ENCODE results near the gene GRAMD4. TPM values are rescaled to one million over a fixed set of nuclear protein-coding genes. Genes with fewer than 3 reads are reported as not detected.

The GRAMD4 gene
- total RNA-seq, 3 donors from 2014 or later: 28.4 to 85.6 (median 61.0) TPM

DNA sequence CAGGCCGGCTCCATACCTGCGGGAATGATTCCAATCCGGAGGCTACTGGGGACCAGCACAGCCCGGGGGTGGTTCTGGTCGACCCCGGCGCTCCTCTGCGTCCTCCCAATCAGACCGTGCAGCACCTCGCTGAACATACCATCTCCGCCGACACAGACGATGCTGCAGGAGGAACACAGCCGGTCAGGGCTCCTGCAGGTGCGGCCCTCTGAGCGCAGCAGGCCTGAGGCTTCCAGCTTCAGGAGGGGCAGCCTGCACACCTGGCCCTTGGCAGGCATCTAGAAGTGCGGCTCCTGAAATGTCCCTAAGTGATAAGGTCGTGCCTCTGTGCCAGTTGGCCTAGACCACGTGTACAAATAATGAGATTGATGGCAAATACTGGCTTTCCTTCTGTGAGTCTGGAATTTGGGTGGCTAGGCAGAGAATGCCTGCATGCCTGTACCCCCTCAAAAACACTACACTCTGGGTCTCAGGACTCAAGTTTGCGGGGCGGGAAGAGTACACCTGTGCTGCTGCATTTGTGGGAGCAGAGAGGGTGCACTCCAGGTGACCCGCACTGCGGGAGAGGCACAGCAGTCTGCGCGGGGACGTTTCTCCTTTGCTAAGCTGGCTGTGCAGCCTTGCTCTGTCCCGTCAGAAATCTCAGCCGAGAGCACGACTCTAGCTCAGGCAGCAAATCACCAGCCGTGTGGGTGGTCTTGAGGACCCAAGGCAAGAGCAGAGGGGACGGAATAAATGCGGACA, 87.8 kb downstream of the GRAMD4 start:
- no peak overlapping the region for H3K4me3 ChIP-seq
- DNase-seq (ENCODE audit: low spot score in 2 of 2): no peak
- H3K27me3 ChIP-seq: no peaks in the 10 kb centered on the region
- no peaks in the 10 kb centered on the region for H3K4me1 ChIP-seq
- no peak for TF ChIP-seq POLR2AphosphoS5 (IDR thresholded peaks at IDR 0.05)
- TF ChIP-seq, protein P1, sequence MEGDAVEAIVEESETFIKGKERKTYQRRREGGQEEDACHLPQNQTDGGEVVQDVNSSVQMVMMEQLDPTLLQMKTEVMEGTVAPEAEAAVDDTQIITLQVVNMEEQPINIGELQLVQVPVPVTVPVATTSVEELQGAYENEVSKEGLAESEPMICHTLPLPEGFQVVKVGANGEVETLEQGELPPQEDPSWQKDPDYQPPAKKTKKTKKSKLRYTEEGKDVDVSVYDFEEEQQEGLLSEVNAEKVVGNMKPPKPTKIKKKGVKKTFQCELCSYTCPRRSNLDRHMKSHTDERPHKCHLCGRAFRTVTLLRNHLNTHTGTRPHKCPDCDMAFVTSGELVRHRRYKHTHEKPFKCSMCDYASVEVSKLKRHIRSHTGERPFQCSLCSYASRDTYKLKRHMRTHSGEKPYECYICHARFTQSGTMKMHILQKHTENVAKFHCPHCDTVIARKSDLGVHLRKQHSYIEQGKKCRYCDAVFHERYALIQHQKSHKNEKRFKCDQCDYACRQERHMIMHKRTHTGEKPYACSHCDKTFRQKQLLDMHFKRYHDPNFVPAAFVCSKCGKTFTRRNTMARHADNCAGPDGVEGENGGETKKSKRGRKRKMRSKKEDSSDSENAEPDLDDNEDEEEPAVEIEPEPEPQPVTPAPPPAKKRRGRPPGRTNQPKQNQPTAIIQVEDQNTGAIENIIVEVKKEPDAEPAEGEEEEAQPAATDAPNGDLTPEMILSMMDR (IDR thresholded peaks at IDR 0.05): no peak
- TF ChIP-seq POLR2A (IDR thresholded peaks at IDR 0.05): no peak
- H3K27ac ChIP-seq: no peak overlapping the region
- intact Hi-C loops (cut with DNase I; ENCODE audit: low total_unique reads): no loop called here
- H3K36me3 ChIP-seq: no peaks in the 10 kb centered on the region
- H3K9me3 ChIP-seq: no peaks in the 10 kb centered on the region

DNA sequence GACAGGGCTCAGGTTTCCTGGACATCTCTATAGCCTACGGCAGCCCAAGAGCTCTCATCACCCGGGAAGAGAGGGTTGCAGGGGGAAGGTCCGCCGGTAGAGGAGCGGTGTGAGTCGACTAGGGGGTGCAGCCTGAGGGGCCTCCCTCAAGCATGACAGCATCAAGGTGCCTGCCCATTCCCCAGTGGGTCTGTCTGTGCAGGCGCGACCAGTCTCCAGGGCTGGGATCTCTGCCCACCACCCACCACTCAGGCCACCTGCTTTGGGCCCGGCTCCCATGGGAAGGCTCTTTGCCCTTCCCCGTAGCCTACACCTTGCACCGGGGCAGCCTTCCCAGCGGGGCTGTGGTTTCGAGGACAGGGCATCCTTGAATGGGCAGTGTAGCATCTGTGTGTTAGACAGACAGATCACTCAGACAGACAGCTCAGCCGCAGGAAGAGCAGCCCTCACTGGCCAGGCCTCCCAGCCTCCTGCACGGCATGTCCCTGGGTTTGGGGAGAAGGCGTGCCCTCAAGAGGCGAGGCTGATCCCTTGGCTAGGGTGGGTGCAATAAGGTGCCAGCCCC, 88.7 kb downstream of the GRAMD4 start:
- Histone ChIP-seq H3K36me3 (no peaks in the 10 kb centered on the region), H3K9me3 (no peaks in the 10 kb centered on the region), H3K27ac (no peak overlapping the region), H3K4me1 (no peaks in the 10 kb centered on the region), H3K27me3 (no peaks in the 10 kb centered on the region), H3K4me3 (no peak overlapping the region)
- no peak for DNase-seq (ENCODE audit: low spot score in 2 of 2)
- TF ChIP-seq POLR2AphosphoS5 (IDR thresholded peaks at IDR 0.05) (no peak), POLR2A (IDR thresholded peaks at IDR 0.05) (no peak)
- TF ChIP-seq, protein P1 (IDR thresholded peaks at IDR 0.05): no peak
- intact Hi-C loops (cut with DNase I; ENCODE audit: low total_unique reads): no loop called here

DNA sequence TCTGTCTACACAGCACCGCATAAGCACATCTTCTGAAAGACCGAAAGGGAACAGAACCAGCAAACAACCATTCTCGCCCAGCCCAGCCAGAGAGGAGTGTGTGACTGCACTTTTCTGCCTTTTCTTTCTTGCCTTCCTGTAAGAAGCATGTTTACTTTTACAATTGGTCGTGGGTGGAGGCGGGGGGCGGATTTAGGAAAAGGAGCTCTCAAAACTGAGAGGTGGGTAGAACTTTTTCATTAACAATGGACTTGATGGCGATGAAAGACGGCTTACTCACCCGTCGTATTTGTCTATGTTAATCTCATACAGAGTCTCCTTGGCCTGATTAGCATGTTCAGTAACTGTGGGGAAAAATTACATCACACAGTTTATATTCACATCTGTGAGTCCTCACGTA, 90.6 kb downstream of the GRAMD4 start:
- no peaks in the 10 kb centered on the region for H3K27me3 ChIP-seq
- intact Hi-C loops (cut with DNase I; ENCODE audit: low total_unique reads): no loop called here
- H3K27ac ChIP-seq: no peak overlapping the region
- DNase-seq (ENCODE audit: low spot score in 2 of 2): no peak
- H3K36me3 ChIP-seq: no peaks in the 10 kb centered on the region
- no peaks in the 10 kb centered on the region for H3K4me1 ChIP-seq
- no peak overlapping the region for H3K4me3 ChIP-seq
- TF ChIP-seq, protein P1 (IDR thresholded peaks at IDR 0.05): no peak
- no peak for TF ChIP-seq POLR2A (IDR thresholded peaks at IDR 0.05)
- no peak for TF ChIP-seq POLR2AphosphoS5 (IDR thresholded peaks at IDR 0.05)
- no peaks in the 10 kb centered on the region for H3K9me3 ChIP-seq

DNA sequence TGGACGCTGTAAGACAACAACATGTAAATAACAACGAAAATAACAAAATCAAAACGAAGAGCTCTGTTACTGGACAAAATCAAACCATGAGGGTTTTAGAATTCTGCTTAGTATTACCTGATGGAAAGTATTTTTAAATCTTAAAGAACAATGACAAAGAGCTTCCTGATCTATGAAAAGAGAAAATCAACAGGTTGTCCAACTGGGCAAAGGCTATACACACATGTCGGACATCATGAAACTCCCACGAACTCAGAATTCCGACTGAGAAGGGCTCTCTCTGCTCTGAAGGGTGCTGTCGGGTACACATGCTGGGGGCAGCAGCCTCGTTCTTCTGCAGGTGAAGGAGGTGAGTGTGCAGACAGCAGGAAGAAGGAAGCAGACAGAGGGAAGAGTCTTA, 92.1 kb downstream of the GRAMD4 start:
- TF ChIP-seq, protein P1 (IDR thresholded peaks at IDR 0.05): no peak
- no peak for TF ChIP-seq POLR2AphosphoS5 (IDR thresholded peaks at IDR 0.05)
- no peak for TF ChIP-seq POLR2A (IDR thresholded peaks at IDR 0.05)
- H3K27me3 ChIP-seq: no peaks in the 10 kb centered on the region
- intact Hi-C loops (cut with DNase I; ENCODE audit: low total_unique reads): no loop called here
- H3K36me3 ChIP-seq: no peaks in the 10 kb centered on the region
- no peaks in the 10 kb centered on the region for H3K9me3 ChIP-seq
- DNase-seq (ENCODE audit: low spot score in 2 of 2): no peak
- H3K4me3 ChIP-seq: no peak overlapping the region
- no peaks in the 10 kb centered on the region for H3K4me1 ChIP-seq
- no peak overlapping the region for H3K27ac ChIP-seq

DNA sequence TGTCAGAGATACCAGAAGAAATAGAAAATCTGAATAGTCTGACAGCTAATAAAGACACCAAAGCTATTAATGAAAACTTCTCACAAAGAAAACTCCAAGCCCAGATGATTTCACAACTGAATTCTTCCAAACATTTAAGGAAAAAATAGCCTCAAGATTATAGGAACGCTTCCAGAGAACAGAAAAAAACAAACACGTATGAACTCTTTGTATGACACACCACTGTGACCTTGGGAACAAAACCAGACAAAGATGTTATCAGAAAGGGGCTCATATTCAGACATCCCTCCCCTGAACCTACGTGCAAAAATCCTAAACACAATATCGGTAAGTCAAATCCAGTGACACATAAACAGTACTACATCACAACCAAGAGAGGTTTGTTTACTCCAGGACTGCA, 94.4 kb downstream of the GRAMD4 start:
- Histone ChIP-seq H3K4me3 (no peak overlapping the region), H3K27ac (no peak overlapping the region), H3K4me1 (no peaks in the 10 kb centered on the region), H3K27me3 (no peaks in the 10 kb centered on the region), H3K9me3 (no peaks in the 10 kb centered on the region), H3K36me3 (no peaks in the 10 kb centered on the region)
- intact Hi-C loops (cut with DNase I; ENCODE audit: low total_unique reads): no loop called here
- no peak for DNase-seq (ENCODE audit: low spot score in 2 of 2)
- TF ChIP-seq, protein P1 (IDR thresholded peaks at IDR 0.05): no peak
- no peak for TF ChIP-seq POLR2AphosphoS5 (IDR thresholded peaks at IDR 0.05)
- no peak for TF ChIP-seq POLR2A (IDR thresholded peaks at IDR 0.05)

All from breast epithelium (tissue), 4 donors.